Measurements from ENCODE around the gene WDR59. TPM values are rescaled to one million over a fixed set of nuclear protein-coding genes. Genes with fewer than 3 reads are reported as not detected.
"Not testable (repeated sequence)": the region's sequence is repeated elsewhere in the genome, so short reads cannot be mapped to it uniquely, and the experiment has no call there.

Gene WDR59
- total RNA-seq, 2 experiments from 2014 or later = 26.3 to 80.3 TPM

DNA sequence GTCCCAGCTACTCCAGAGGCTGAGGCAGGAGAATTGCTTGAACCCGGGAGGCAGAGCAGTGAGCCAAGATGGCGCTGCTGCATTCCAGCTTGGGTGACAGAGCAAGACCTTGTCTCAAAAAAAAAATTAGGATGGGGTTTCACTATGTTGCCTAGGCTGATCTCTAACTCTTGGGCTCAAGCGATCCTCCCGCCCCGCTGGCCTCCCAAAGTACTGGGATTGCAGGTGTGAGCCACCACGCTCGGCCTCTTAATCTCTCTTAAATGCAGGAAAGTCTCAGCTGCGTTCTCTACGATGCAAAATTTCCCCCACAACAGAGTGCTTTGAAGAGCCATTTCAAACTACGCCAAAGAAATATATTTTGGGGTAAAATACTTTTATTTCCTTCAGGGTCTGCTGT is 5.9 kb upstream of the WDR59 start:
- Histone ChIP-seq H3K36me3 (ENCODE audit: insufficient read depth, low read length) (no peaks in the 10 kb centered on the region), H3K9me3 (ENCODE audit: low read length) (no peaks in the 10 kb centered on the region), H3K4me3 (ENCODE audit: low read depth, low read length, poor library complexity, severe bottlenecking) (no peak overlapping the region), H3K4me1 (ENCODE audit: insufficient read depth, low read length, poor library complexity, severe bottlenecking) (no peaks in the 10 kb centered on the region), H3K27ac (ENCODE audit: low read depth, low read length, poor library complexity, severe bottlenecking) (no peak overlapping the region), H4K20me1 (ENCODE audit: insufficient read depth, low read length) (no peaks in the 10 kb centered on the region), H3K4me2 (ENCODE audit: low read length) (no peak overlapping the region), H3K79me2 (ENCODE audit: insufficient read depth, low read depth, low read length) (no peaks in the 10 kb centered on the region), H2AFZ (ENCODE audit: low read length) (no peak overlapping the region), H3K9me2 (ENCODE audit: insufficient read depth, low read length) (no peaks in the 10 kb centered on the region)
- CTCF ChIA-PET (ENCODE audit: unreplicated experiment) = no interaction called here
- POLR2A ChIA-PET = no interaction called here
- DNase-seq (ENCODE audit: low spot score) = no peak
- intact Hi-C loops (cut with micrococcal nuclease; ENCODE audit: unreplicated experiment) = no loop called here
- BruUV-seq (replicated peaks) = no TSS peak
- TF ChIP-seq, protein P1, sequence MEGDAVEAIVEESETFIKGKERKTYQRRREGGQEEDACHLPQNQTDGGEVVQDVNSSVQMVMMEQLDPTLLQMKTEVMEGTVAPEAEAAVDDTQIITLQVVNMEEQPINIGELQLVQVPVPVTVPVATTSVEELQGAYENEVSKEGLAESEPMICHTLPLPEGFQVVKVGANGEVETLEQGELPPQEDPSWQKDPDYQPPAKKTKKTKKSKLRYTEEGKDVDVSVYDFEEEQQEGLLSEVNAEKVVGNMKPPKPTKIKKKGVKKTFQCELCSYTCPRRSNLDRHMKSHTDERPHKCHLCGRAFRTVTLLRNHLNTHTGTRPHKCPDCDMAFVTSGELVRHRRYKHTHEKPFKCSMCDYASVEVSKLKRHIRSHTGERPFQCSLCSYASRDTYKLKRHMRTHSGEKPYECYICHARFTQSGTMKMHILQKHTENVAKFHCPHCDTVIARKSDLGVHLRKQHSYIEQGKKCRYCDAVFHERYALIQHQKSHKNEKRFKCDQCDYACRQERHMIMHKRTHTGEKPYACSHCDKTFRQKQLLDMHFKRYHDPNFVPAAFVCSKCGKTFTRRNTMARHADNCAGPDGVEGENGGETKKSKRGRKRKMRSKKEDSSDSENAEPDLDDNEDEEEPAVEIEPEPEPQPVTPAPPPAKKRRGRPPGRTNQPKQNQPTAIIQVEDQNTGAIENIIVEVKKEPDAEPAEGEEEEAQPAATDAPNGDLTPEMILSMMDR (conservative IDR thresholded peaks at IDR 0.05; ENCODE audit: low read length) = no peak
- no peak for TF ChIP-seq EZH2phosphoT487 (IDR thresholded peaks at IDR 0.05; ENCODE audit: borderline replicate concordance, low read depth, low read length)

DNA sequence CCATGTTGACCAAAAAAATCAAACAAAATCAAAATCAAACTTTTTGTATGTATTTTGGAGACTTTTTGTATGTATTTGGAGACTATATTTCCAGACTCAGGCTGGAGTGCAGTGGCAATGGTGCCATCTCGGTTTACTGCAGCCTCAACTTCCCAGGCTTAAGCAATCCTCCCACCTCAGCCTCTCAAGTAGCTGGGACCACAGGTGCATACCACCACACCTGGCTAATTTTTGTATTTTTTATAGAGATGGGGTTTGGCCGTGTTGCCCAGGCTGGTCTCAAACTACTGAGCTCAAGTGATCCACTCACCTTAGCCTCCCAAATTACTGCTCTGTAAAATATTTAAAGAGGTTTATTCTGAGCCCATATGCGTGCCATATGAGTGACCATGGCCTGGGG is 4.9 kb upstream of the WDR59 start:
- DNase-seq (ENCODE audit: low spot score); H4K20me1 ChIP-seq (ENCODE audit: insufficient read depth, low read length); H3K4me3 ChIP-seq (ENCODE audit: low read depth, low read length, poor library complexity, severe bottlenecking); H3K36me3 ChIP-seq (ENCODE audit: insufficient read depth, low read length); H3K9me2 ChIP-seq (ENCODE audit: insufficient read depth, low read length); H3K9me3 ChIP-seq (ENCODE audit: low read length); POLR2A ChIA-PET; intact Hi-C loops (cut with micrococcal nuclease; ENCODE audit: unreplicated experiment); H3K27ac ChIP-seq (ENCODE audit: low read depth, low read length, poor library complexity, severe bottlenecking); H2AFZ ChIP-seq (ENCODE audit: low read length); H3K79me2 ChIP-seq (ENCODE audit: insufficient read depth, low read depth, low read length); H3K4me2 ChIP-seq (ENCODE audit: low read length); H3K4me1 ChIP-seq (ENCODE audit: insufficient read depth, low read length, poor library complexity, severe bottlenecking); CTCF ChIA-PET (ENCODE audit: unreplicated experiment); BruUV-seq (replicated peaks): not testable (repeated sequence)

DNA sequence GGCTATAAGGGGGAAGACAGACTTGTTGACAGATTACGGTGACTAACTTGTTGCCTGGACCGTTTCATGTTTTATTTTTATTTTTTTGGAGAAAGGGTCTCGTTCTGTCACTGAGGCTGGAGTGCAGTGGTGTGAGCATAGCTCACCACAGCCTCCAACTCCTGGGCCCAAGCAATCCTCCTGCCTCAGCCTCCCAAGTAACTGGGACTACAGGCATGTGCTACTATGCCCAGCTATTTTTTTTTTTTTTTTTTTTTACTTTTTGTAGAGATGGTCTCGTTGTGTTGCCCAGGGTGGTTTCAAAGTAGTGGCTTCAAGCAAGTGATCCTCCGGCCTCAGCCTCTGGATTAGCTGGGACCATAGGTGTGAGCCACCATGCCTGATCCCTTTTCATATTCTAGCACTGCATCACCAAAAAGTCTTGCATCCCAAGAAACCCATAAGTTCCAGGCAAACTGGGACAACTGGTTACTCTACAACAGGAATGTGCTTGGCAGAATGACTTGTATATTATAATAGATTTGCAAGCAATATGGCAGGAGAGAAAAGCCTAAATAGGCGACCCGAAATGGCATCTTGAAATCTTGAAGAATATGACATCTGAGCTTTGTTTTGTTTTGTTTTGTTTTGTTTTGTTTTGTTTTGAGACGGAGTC is 2.2 kb upstream of the WDR59 start:
- Histone ChIP-seq H2AFZ (ENCODE audit: low read length) (no peak overlapping the region), H3K27ac (ENCODE audit: low read depth, low read length, poor library complexity, severe bottlenecking) (no peak overlapping the region), H3K9me3 (ENCODE audit: low read length) (no peaks in the 10 kb centered on the region), H3K79me2 (ENCODE audit: insufficient read depth, low read depth, low read length) (peaks cover 16% of the 10 kb centered on the region; the same call in 1 of the 2 replicates), H4K20me1 (ENCODE audit: insufficient read depth, low read length) (no peaks in the 10 kb centered on the region), H3K4me1 (ENCODE audit: insufficient read depth, low read length, poor library complexity, severe bottlenecking) (no peaks in the 10 kb centered on the region), H3K4me2 (ENCODE audit: low read length) (no peak overlapping the region), H3K36me3 (ENCODE audit: insufficient read depth, low read length) (no peaks in the 10 kb centered on the region), H3K9me2 (ENCODE audit: insufficient read depth, low read length) (no peaks in the 10 kb centered on the region), H3K4me3 (ENCODE audit: low read depth, low read length, poor library complexity, severe bottlenecking) (no peak overlapping the region)
- intact Hi-C loops (cut with micrococcal nuclease; ENCODE audit: unreplicated experiment) = no loop called here
- CTCF ChIA-PET (ENCODE audit: unreplicated experiment) = no interaction called here
- no TSS peak for BruUV-seq (replicated peaks)
- TF ChIP-seq, protein P1 (conservative IDR thresholded peaks at IDR 0.05; ENCODE audit: low read length) = no peak
- TF ChIP-seq EZH2phosphoT487 (IDR thresholded peaks at IDR 0.05; ENCODE audit: borderline replicate concordance, low read depth, low read length) = no peak
- POLR2A ChIA-PET = interaction anchor here (0.6 to 3.1 kb wide), 2 partner anchors 10 to 292 kb away, joined by 3 to 19 read pairs; partner anchors contain the start of gene ZNRF1
- DNase-seq (ENCODE audit: low spot score) = no peak
